HepG2 (cell line): Measurements from ENCODE around the gene KLF3. TPM values are rescaled to one million over a fixed set of nuclear protein-coding genes. Genes with fewer than 3 reads are reported as not detected.

Source experiments
- AKAP8 ChIP-seq: sonication (generic); formaldehyde crosslinking; IDR thresholded peaks from 2 replicates; pipeline ENCODE4 v1.5.1; 2020; ENCODE audit warnings: mild to moderate bottlenecking, missing genetic modification reagents
- CBFB ChIP-seq: sonication (generic); formaldehyde crosslinking; IDR thresholded peaks from 2 replicates; pipeline ENCODE4 v1.4.0; 2020; ENCODE audit warnings: missing genetic modification reagents
- CBX1 ChIP-seq: IDR thresholded peaks from one replicate; pipeline ENCODE4 v1.6.1; 2016; ENCODE audit warnings: antibody characterized with exemption, low read depth
- ELF4 ChIP-seq: sonication (generic); formaldehyde crosslinking; IDR thresholded peaks from 2 replicates; pipeline ENCODE4 v1.5.0; 2020; ENCODE audit warnings: missing genetic modification reagents, mild to moderate bottlenecking, moderate library complexity, borderline replicate concordance
- HES4 ChIP-seq: sonication (generic); formaldehyde crosslinking; IDR thresholded peaks from 2 replicates; pipeline ENCODE4 v1.9.0; 2021; ENCODE audit warnings: mild to moderate bottlenecking, missing genetic modification reagents, borderline replicate concordance
- KDM5B ChIP-seq: sonication (generic); formaldehyde crosslinking; IDR thresholded peaks from 2 replicates; pipeline ENCODE4 v1.4.0; 2020; ENCODE audit warnings: missing genetic modification reagents, mild to moderate bottlenecking, borderline replicate concordance
- KDM6A ChIP-seq: IDR thresholded peaks from 2 replicates; pipeline ENCODE4 v1.6.1; 2016; ENCODE audit warnings: low read depth
- MBNL3 ChIP-seq: fragments of 250-450 bp; sonication (Bioruptor Pico); conservative IDR thresholded peaks from 2 replicates; pipeline ENCODE4 v1.8.0; 2022; ENCODE audit warnings: mild to moderate bottlenecking, inconsistent platforms
- MEIS1 ChIP-seq: sonication (generic); formaldehyde crosslinking; IDR thresholded peaks from 2 replicates; pipeline ENCODE4 v1.9.0; 2021; ENCODE audit warnings: mild to moderate bottlenecking, missing genetic modification reagents, moderate library complexity, borderline replicate concordance
- NKX3-1 ChIP-seq: sonication (generic); formaldehyde crosslinking; IDR thresholded peaks from 2 replicates; pipeline ENCODE4 v1.5.0; 2020; ENCODE audit warnings: missing genetic modification reagents
- PHF21A ChIP-seq: sonication (generic); formaldehyde crosslinking; IDR thresholded peaks from 2 replicates; pipeline ENCODE4 v1.5.0; 2020; ENCODE audit warnings: mild to moderate bottlenecking, missing genetic modification reagents
- RBFOX2 ChIP-seq: fragments of 200-400 bp; formaldehyde crosslinking; IDR thresholded peaks from 2 replicates; pipeline ENCODE4 v1.6.1; 2017; ENCODE audit warnings: low read depth, mild to moderate bottlenecking, low read length
- SETDB1 ChIP-seq: sonication (generic); formaldehyde crosslinking; IDR thresholded peaks from 2 replicates; pipeline ENCODE4 v1.5.1; 2020; ENCODE audit warnings: missing genetic modification reagents, mild to moderate bottlenecking, borderline replicate concordance
- SIN3A ChIP-seq: IDR thresholded peaks from 2 replicates; pipeline ENCODE4 v1.6.1; 2011; ENCODE audit warnings: low read depth, mild to moderate bottlenecking, control low read depth, low read length, borderline replicate concordance
- YEATS2 ChIP-seq: sonication (generic); formaldehyde crosslinking; IDR thresholded peaks from 2 replicates; pipeline ENCODE4 v1.4.0; 2020; ENCODE audit warnings: missing genetic modification reagents, borderline replicate concordance
- ZBTB42 ChIP-seq: sonication (generic); formaldehyde crosslinking; IDR thresholded peaks from 2 replicates; pipeline ENCODE4 v1.5.0; 2020; ENCODE audit warnings: mild to moderate bottlenecking, missing genetic modification reagents
- ZKSCAN5 ChIP-seq: sonication (generic); formaldehyde crosslinking; IDR thresholded peaks from 2 replicates; pipeline ENCODE4 v1.5.1; 2020; ENCODE audit warnings: mild to moderate bottlenecking, missing genetic modification reagents
- ZNF12 ChIP-seq: sonication (generic); formaldehyde crosslinking; IDR thresholded peaks from 2 replicates; pipeline ENCODE4 v1.5.0; 2020; ENCODE audit warnings: missing genetic modification reagents
- ZNF17 ChIP-seq: sonication (generic); formaldehyde crosslinking; IDR thresholded peaks from 2 replicates; pipeline ENCODE4 v1.5.0; 2020; ENCODE audit warnings: mild to moderate bottlenecking, missing genetic modification reagents
- ZNF326 ChIP-seq: sonication (generic); formaldehyde crosslinking; IDR thresholded peaks from 2 replicates; pipeline ENCODE4 v1.4.0; 2020; ENCODE audit warnings: missing genetic modification reagents, borderline replicate concordance
- ZNF549 ChIP-seq: sonication (generic); formaldehyde crosslinking; IDR thresholded peaks from 2 replicates; pipeline ENCODE4 v1.5.0; 2020; ENCODE audit warnings: missing genetic modification reagents
- ZNF557 ChIP-seq: sonication (generic); formaldehyde crosslinking; IDR thresholded peaks from 2 replicates; pipeline ENCODE4 v1.4.0; 2020; ENCODE audit warnings: missing genetic modification reagents
- ZNF746 ChIP-seq: sonication (generic); formaldehyde crosslinking; IDR thresholded peaks from 2 replicates; pipeline ENCODE4 v1.8.0; 2022; ENCODE audit warnings: mild to moderate bottlenecking, missing genetic modification reagents
- ZSCAN9 ChIP-seq: IDR thresholded peaks from 2 replicates; pipeline ENCODE4 v1.6.1; 2016; ENCODE audit warnings: borderline replicate concordance
- polyA plus RNA-seq, 8 experiments: library from polyadenylated mRNA; depleted of rRNA in 3 of 8; stranded (reverse) in 7 of 8; unstranded in 1 of 8; fragments of >200 nt; fragmentation: Illumina TruSeq in 4 of 8; extraction: Trizol in 4 of 8; gene quantifications; 2 replicates each; pipeline versions ENCODE4 v1.2.1 to v1.2.3, GENCODE V29; 2011 to 2016; ENCODE audit warnings: low read depth in 4 of 8, missing spikeins in 1 of 8, mixed read lengths in 1 of 8; ENCODE audit not compliant: insufficient read depth in 1 of 8
- total RNA-seq, 5 experiments: library from RNA; depleted of rRNA; stranded (reverse); fragments of >200 nt; fragmentation: Illumina TruSeq; extraction: Trizol; gene quantifications; 2 replicates each; pipeline ENCODE4 v1.2.3, GENCODE V29; 2016; ENCODE audit warnings: low read depth in 1 of 5
- TF ChIP-seq, protein P1 (sequence below): sonication (generic); formaldehyde crosslinking; IDR thresholded peaks from 2 replicates; pipeline ENCODE4 v1.5.0; 2020; ENCODE audit warnings: missing genetic modification reagents
- TF ChIP-seq, protein P2 (sequence below): sonication (generic); formaldehyde crosslinking; conservative IDR thresholded peaks from 2 replicates; pipeline ENCODE4 v1.4.0; 2020; ENCODE audit warnings: missing genetic modification reagents
- TF ChIP-seq, protein P3 (sequence below): sonication (generic); formaldehyde crosslinking; IDR thresholded peaks from 2 replicates; pipeline ENCODE4 v1.5.0; 2020; ENCODE audit warnings: missing genetic modification reagents

KLF3 gene
- total and polyA plus RNA-seq, 2 of the 13 experiments (the other 11 are each of a cell fraction or from before 2014, with no cell fraction given): 29.1 to 37.8 TPM

DNA sequence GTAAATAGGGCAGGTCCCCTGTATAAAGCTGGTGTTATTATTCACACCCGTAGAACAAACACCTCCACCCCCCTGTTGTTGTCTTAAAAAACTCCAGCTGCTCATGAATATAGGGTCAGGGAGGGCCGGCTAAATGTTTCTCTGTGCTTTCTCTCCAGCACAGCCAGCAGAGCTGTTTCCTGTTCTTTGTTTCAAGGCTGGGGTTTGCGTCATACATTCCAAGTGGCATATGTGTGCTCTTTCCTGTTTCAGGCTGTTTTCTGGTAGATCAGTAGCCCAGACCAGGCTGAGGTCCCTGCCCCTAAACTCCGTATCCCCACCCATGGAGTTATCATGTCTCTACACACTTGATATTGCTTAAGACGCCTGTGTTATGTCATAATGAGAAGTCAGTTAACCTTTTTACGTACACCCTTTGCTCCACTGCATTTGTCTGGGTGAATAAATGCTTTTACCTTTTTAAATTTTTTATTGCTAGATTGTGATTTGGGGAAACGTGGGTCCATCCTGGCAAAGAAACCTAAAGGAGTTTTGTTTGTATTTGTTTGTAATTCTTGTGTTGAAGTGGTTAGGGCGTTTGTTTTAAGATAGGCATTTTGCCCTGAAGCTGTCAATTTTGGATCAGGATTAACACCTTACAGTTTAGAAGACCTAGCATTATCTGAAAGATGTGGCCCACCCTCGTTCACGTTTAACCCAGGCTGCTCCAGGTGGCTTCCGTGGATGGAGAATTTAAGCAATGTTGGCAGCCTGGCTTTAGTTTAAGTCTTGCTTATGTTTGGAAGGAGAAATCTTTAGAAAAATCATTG, 3.3 kb downstream of the KLF3 start (continued):
- TF ChIP-seq AKAP8 (CRISPR knock-in tag) (0 out of 2 replicates have a peak, but pooled peaks have one; percentile 48), SETDB1 (CRISPR knock-in tag) (no peak), RBFOX2 (peak; percentile 70; the same call in 1 of the 2 replicates), KDM5B (no peak), PHF21A (peak; percentile 88; the same call in 1 of the 2 replicates), CBX1 (peak; percentile 24), ZNF746 (peak; percentile 74; the same call in 1 of the 2 replicates), ZKSCAN5 (CRISPR knock-in tag) (no peak), SIN3A (peak; percentile 88), MEIS1 (CRISPR knock-in tag) (peak; percentile 51; the same call in 1 of the 2 replicates), ZSCAN9 (CRISPR knock-in tag) (peak; percentile 51; the same call in 1 of the 2 replicates), ZNF12 (CRISPR knock-in tag) (0 out of 2 replicates have a peak, but pooled peaks have one; percentile 50), CBFB (CRISPR knock-in tag) (no peak), KDM6A (0 out of 2 replicates have a peak, but pooled peaks have one; percentile 12), YEATS2 (CRISPR knock-in tag) (peak; percentile 55; the same call in 1 of the 2 replicates), ELF4 (CRISPR knock-in tag) (0 out of 2 replicates have a peak, but pooled peaks have one; percentile 43), MBNL3 (CRISPR knock-in tag) (no peak), HES4 (CRISPR knock-in tag) (no peak), NKX3-1 (CRISPR knock-in tag) (peak; percentile 69; the same call in 1 of the 2 replicates), ZNF17 (no peak), ZNF549 (CRISPR knock-in tag) (no peak), ZNF326 (CRISPR knock-in tag) (no peak), ZNF557 (0 out of 2 replicates have a peak, but pooled peaks have one; percentile 66), ZBTB42 (CRISPR knock-in tag) (no peak)
- TF ChIP-seq, protein P1, sequence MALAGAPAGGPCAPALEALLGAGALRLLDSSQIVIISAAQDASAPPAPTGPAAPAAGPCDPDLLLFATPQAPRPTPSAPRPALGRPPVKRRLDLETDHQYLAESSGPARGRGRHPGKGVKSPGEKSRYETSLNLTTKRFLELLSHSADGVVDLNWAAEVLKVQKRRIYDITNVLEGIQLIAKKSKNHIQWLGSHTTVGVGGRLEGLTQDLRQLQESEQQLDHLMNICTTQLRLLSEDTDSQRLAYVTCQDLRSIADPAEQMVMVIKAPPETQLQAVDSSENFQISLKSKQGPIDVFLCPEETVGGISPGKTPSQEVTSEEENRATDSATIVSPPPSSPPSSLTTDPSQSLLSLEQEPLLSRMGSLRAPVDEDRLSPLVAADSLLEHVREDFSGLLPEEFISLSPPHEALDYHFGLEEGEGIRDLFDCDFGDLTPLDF (CRISPR knock-in tag): no peak; the same call in 1 of the 2 replicates
- TF ChIP-seq, protein P2, sequence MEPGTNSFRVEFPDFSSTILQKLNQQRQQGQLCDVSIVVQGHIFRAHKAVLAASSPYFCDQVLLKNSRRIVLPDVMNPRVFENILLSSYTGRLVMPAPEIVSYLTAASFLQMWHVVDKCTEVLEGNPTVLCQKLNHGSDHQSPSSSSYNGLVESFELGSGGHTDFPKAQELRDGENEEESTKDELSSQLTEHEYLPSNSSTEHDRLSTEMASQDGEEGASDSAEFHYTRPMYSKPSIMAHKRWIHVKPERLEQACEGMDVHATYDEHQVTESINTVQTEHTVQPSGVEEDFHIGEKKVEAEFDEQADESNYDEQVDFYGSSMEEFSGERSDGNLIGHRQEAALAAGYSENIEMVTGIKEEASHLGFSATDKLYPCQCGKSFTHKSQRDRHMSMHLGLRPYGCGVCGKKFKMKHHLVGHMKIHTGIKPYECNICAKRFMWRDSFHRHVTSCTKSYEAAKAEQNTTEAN (CRISPR knock-in tag): peak; percentile 76; the same call in 1 of the 2 replicates
- TF ChIP-seq, protein P3, sequence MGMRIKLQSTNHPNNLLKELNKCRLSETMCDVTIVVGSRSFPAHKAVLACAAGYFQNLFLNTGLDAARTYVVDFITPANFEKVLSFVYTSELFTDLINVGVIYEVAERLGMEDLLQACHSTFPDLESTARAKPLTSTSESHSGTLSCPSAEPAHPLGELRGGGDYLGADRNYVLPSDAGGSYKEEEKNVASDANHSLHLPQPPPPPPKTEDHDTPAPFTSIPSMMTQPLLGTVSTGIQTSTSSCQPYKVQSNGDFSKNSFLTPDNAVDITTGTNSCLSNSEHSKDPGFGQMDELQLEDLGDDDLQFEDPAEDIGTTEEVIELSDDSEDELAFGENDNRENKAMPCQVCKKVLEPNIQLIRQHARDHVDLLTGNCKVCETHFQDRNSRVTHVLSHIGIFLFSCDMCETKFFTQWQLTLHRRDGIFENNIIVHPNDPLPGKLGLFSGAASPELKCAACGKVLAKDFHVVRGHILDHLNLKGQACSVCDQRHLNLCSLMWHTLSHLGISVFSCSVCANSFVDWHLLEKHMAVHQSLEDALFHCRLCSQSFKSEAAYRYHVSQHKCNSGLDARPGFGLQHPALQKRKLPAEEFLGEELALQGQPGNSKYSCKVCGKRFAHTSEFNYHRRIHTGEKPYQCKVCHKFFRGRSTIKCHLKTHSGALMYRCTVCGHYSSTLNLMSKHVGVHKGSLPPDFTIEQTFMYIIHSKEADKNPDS (CRISPR knock-in tag): no peak
